H9 (cell line): ENCODE results near the gene IL33. TPM values are rescaled to one million over a fixed set of nuclear protein-coding genes. Genes with fewer than 3 reads are reported as not detected.

Experiments
- DNase-seq: peaks from one replicate; pipeline ENCODE4 v3.0.0-alpha.2; 2017
- H2AFZ ChIP-seq: one replicate; pipeline ENCODE4 v1.6.1; 2013; ENCODE audit warnings: mild to moderate bottlenecking, low read length, control low read depth, moderate library complexity
- H2AK5ac ChIP-seq: 2 replicates; pipeline ENCODE4 v1.6.1; 2013; ENCODE audit warnings: low read length, control low read depth, mixed read lengths; ENCODE audit not compliant: insufficient read length
- H2BK120ac ChIP-seq: one replicate; pipeline ENCODE4 v1.6.1; 2013; ENCODE audit warnings: low read depth, mild to moderate bottlenecking, low read length, control low read depth, inconsistent platforms; ENCODE audit not compliant: poor library complexity, severe bottlenecking
- H2BK12ac ChIP-seq: 2 replicates; pipeline ENCODE4 v1.6.1; 2013; ENCODE audit warnings: low read length, control low read depth, mixed read lengths, low read depth; ENCODE audit not compliant: insufficient read length
- H2BK15ac ChIP-seq: 2 replicates; pipeline ENCODE4 v1.6.1; 2013; ENCODE audit warnings: low read depth, low read length, control low read depth
- H2BK20ac ChIP-seq: one replicate; pipeline ENCODE4 v1.6.1; 2013; ENCODE audit warnings: low read depth, mild to moderate bottlenecking, low read length, control low read depth, inconsistent platforms; ENCODE audit not compliant: poor library complexity, severe bottlenecking
- H2BK5ac ChIP-seq: 2 replicates; pipeline ENCODE4 v1.6.1; 2013; ENCODE audit warnings: low read length, control low read depth, mixed read lengths; ENCODE audit not compliant: insufficient read length
- H3K14ac ChIP-seq: 2 replicates; pipeline ENCODE4 v1.6.1; 2013; ENCODE audit warnings: low read length, control low read depth; ENCODE audit not compliant: insufficient read depth
- H3K18ac ChIP-seq: 2 replicates; pipeline ENCODE4 v1.6.1; 2013; ENCODE audit warnings: low read depth, mild to moderate bottlenecking, mixed read lengths, low read length, control low read depth; ENCODE audit not compliant: insufficient read length
- H3K23ac ChIP-seq: 2 replicates; pipeline ENCODE4 v1.6.1; 2013; ENCODE audit warnings: low read length, control low read depth, mixed read lengths, low read depth; ENCODE audit not compliant: insufficient read length
- H3K23me2 ChIP-seq: 2 replicates; pipeline ENCODE4 v1.6.1; 2013; ENCODE audit warnings: low read depth, mild to moderate bottlenecking, mixed read lengths, low read length, control low read depth; ENCODE audit not compliant: insufficient read length, poor library complexity, severe bottlenecking
- H3K27ac ChIP-seq: 2 replicates; pipeline ENCODE4 v1.5.1; 2013; ENCODE audit warnings: low read length, control low read depth, mixed read lengths, low read depth; ENCODE audit not compliant: insufficient read length
- H3K27me3 ChIP-seq: 2 replicates; pipeline ENCODE4 v1.6.1; 2013; ENCODE audit warnings: low read length, control low read depth, inconsistent platforms; ENCODE audit not compliant: insufficient read depth
- H3K4ac ChIP-seq: 2 replicates; pipeline ENCODE4 v1.6.1; 2013; ENCODE audit warnings: low read depth, mild to moderate bottlenecking, control low read depth, inconsistent platforms, low read length, moderate library complexity
- H3K4me1 ChIP-seq: 2 replicates; pipeline ENCODE4 v1.6.1; 2013; ENCODE audit warnings: low read length, control low read depth, inconsistent platforms; ENCODE audit not compliant: insufficient read depth
- H3K4me2 ChIP-seq: 2 replicates; pipeline ENCODE4 v1.6.1; 2013; ENCODE audit warnings: low read length, control low read depth, mixed read lengths; ENCODE audit not compliant: insufficient read length, insufficient read depth
- H3K56ac ChIP-seq: 2 replicates; pipeline ENCODE4 v1.6.1; 2013; ENCODE audit warnings: low read depth, mild to moderate bottlenecking, mixed read lengths, low read length, control low read depth; ENCODE audit not compliant: insufficient read length
- H3K79me1 ChIP-seq: 2 replicates; pipeline ENCODE4 v1.6.1; 2013; ENCODE audit warnings: low read depth, mild to moderate bottlenecking, moderate library complexity, low read length, control low read depth, inconsistent platforms; ENCODE audit not compliant: insufficient read depth, poor library complexity, severe bottlenecking
- H3K79me2 ChIP-seq: 2 replicates; pipeline ENCODE4 v1.6.1; 2013; ENCODE audit warnings: low read length, control low read depth, inconsistent platforms; ENCODE audit not compliant: insufficient read depth
- H3K9ac ChIP-seq: 2 replicates; pipeline ENCODE4 v1.6.1; 2013; ENCODE audit warnings: low read length, control low read depth, mixed read lengths; ENCODE audit not compliant: insufficient read length; ENCODE audit errors: extremely low read depth
- H3K9me3 ChIP-seq: one replicate; pipeline ENCODE4 v1.6.1; 2013; ENCODE audit warnings: low read depth, low read length, inconsistent platforms; ENCODE audit not compliant: control insufficient read depth
- H3T11ph ChIP-seq: one replicate; pipeline ENCODE4 v1.6.1; 2013; ENCODE audit warnings: mild to moderate bottlenecking, low read length, control low read depth, inconsistent platforms
- H4K20me1 ChIP-seq: one replicate; pipeline ENCODE4 v1.6.1; 2013; ENCODE audit not compliant: control insufficient read depth, insufficient read length, insufficient read depth
- H4K5ac ChIP-seq: 2 replicates; pipeline ENCODE4 v1.6.1; 2013; ENCODE audit warnings: low read depth, mild to moderate bottlenecking, mixed read lengths, low read length, control low read depth; ENCODE audit not compliant: insufficient read length
- H4K8ac ChIP-seq: replicated peaks from 2 replicates; pipeline ENCODE4 v1.6.1; 2013; ENCODE audit warnings: low read length, control low read depth, mixed read lengths, low read depth; ENCODE audit not compliant: insufficient read length
- H4K91ac ChIP-seq: 2 replicates; pipeline ENCODE4 v1.6.1; 2013; ENCODE audit warnings: low read depth, mild to moderate bottlenecking, moderate library complexity, mixed read lengths, low read length, control low read depth; ENCODE audit not compliant: insufficient read length
- H3K27ac Mint-ChIP-seq, 3 experiments: 2 replicates in 2 of 3; 3 replicates in 1 of 3; pipeline ENCODE4 v1.8.0; 2020 to 2021; ENCODE audit warnings: mixed read lengths in 3 of 3, mild to moderate bottlenecking in 1 of 3, moderate library complexity in 1 of 3
- H3K27me3 Mint-ChIP-seq: 2 replicates; pipeline ENCODE4 v1.8.0; 2021; ENCODE audit warnings: low read depth, mild to moderate bottlenecking, moderate library complexity, mixed read lengths
- H3K36me3 Mint-ChIP-seq, 3 experiments: 2 replicates in 2 of 3; 3 replicates in 1 of 3; pipeline ENCODE4 v1.8.0; 2020 to 2021; ENCODE audit warnings: low read depth in 3 of 3, mixed read lengths in 3 of 3; ENCODE audit not compliant: insufficient read depth in 1 of 3
- H3K4me1 Mint-ChIP-seq, 2 experiments: 2 replicates each; pipeline ENCODE4 v1.8.0; 2020; ENCODE audit warnings: mixed read lengths in 2 of 2
- H3K4me3 Mint-ChIP-seq, 2 experiments: 2 replicates in 1 of 2; 3 replicates in 1 of 2; pipeline ENCODE4 v1.8.0; 2020 to 2021; ENCODE audit warnings: mild to moderate bottlenecking in 2 of 2, mixed read lengths in 2 of 2, moderate library complexity in 1 of 2
- H3K9me3 Mint-ChIP-seq, 2 experiments: 2 replicates in 1 of 2; 3 replicates in 1 of 2; pipeline ENCODE4 v1.8.0; 2020; ENCODE audit warnings: mild to moderate bottlenecking in 2 of 2, mixed read lengths in 2 of 2, moderate library complexity in 1 of 2
- WGBS: extraction: QIAGEN DNeasy Blood & Tissue Kit; methylation state at CpG from one replicate; pipeline ENCODE4 v1.1.7; 2013; ENCODE audit warnings: missing lambda C conversion rate, low lambda C conversion rate, mixed read lengths; ENCODE audit not compliant: insufficient read length; ENCODE audit errors: extremely low coverage; 5-methylcytosine and 5-hydroxymethylcytosine counted together
- total RNA-seq: library from RNA; stranded (reverse); gene quantifications from 2 replicates; pipeline ENCODE4 v1.2.1, GENCODE V29; 2021
- TF ChIP-seq, protein P1 (sequence below): fragments of 200-600 bp; sonication (generic); conservative IDR thresholded peaks from 3 replicates; pipeline ENCODE4 v1.8.0; 2021; ENCODE audit warnings: antibody characterized with exemption, mild to moderate bottlenecking

IL33 gene
- total RNA-seq, 1 experiment from 2014 or later = not detected

DNA sequence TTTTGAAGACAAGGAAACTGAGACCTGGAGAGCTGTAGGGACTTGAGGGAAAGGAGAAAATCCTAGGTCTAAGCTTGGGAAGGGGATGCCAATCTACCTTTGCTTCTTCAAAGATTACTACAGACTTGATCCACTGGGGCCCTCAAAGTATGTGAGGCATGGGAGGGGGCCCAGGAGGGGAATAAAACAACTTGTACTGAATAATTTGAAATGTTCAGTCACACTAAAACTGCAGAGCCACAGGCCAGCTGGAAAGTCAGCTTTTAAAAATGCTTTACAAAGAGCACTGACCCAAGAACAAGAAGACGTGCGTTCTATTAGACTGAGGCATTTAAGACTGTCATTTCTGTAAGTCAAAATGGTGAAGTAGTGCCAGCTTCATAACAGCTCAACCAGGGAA, 13.6 kb downstream of the IL33 start:
- no peaks in the 10 kb centered on the region for H3K27me3 ChIP-seq

More for the DNA sequence above, 13.6 kb downstream of the IL33 start:
- no peak overlapping the region for H2BK15ac ChIP-seq
- no peak overlapping the region for H3K4me2 ChIP-seq
- no peak overlapping the region for H2BK5ac ChIP-seq
- H3K27ac ChIP-seq = no peak overlapping the region
- H3T11ph ChIP-seq = no peak overlapping the region
- H4K8ac ChIP-seq = no peak overlapping the region
- peaks cover 13 to 14% of the 10 kb centered on the region in 2 experiments for H3K4me1 Mint-ChIP-seq
- TF ChIP-seq, protein P1, sequence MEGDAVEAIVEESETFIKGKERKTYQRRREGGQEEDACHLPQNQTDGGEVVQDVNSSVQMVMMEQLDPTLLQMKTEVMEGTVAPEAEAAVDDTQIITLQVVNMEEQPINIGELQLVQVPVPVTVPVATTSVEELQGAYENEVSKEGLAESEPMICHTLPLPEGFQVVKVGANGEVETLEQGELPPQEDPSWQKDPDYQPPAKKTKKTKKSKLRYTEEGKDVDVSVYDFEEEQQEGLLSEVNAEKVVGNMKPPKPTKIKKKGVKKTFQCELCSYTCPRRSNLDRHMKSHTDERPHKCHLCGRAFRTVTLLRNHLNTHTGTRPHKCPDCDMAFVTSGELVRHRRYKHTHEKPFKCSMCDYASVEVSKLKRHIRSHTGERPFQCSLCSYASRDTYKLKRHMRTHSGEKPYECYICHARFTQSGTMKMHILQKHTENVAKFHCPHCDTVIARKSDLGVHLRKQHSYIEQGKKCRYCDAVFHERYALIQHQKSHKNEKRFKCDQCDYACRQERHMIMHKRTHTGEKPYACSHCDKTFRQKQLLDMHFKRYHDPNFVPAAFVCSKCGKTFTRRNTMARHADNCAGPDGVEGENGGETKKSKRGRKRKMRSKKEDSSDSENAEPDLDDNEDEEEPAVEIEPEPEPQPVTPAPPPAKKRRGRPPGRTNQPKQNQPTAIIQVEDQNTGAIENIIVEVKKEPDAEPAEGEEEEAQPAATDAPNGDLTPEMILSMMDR = no peak
- H2AK5ac ChIP-seq = no peak overlapping the region
- H3K9me3 Mint-ChIP-seq = no peaks in the 10 kb centered on the region
- H3K14ac ChIP-seq = no peak overlapping the region
- no peak overlapping the region for H4K91ac ChIP-seq
- no peaks in the 10 kb centered on the region for H3K27me3 Mint-ChIP-seq
- no peaks in the 10 kb centered on the region for H3K23me2 ChIP-seq
- no peak overlapping the region for H3K4ac ChIP-seq
- H3K79me2 ChIP-seq = no peaks in the 10 kb centered on the region
- H3K27ac Mint-ChIP-seq = no peak overlapping the region
- no peak overlapping the region for H3K23ac ChIP-seq
- no peak overlapping the region for H2BK20ac ChIP-seq
- no peaks in the 10 kb centered on the region for H3K79me1 ChIP-seq
- no peak overlapping the region for H2BK120ac ChIP-seq
- no peak for DNase-seq
- H2BK12ac ChIP-seq = no peak overlapping the region
- no peak overlapping the region for H3K18ac ChIP-seq
- H3K9ac ChIP-seq = no peak overlapping the region
- no peak overlapping the region for H3K56ac ChIP-seq
- no peaks in the 10 kb centered on the region; the same call in 1 of the 2 replicates for H3K4me1 ChIP-seq
- H3K9me3 ChIP-seq = no peaks in the 10 kb centered on the region
- no peak overlapping the region for H3K4me3 Mint-ChIP-seq
- H3K36me3 Mint-ChIP-seq = no peaks in the 10 kb centered on the region
- H4K20me1 ChIP-seq = no peaks in the 10 kb centered on the region
- no CpG with 5 or more reads among the region's 2 CpGs for WGBS
- H4K5ac ChIP-seq = no peak overlapping the region
- no peak overlapping the region for H2AFZ ChIP-seq
